HL-60/S4 treated with phorbol 12-myristate 13-acetate at 8.2 ng/mL for 4 days and 3 days (cell line): ENCODE results near the gene CIRBP.

Experiments used
- in situ Hi-C: fragments of 300-500 bp; cut with MboI; formaldehyde crosslinking; loops from 2 replicates; pipeline ENCODE4 v1.15.0; 2022; ENCODE audit warnings: low sequenced_read_pairs

Gene CIRBP

DNA sequence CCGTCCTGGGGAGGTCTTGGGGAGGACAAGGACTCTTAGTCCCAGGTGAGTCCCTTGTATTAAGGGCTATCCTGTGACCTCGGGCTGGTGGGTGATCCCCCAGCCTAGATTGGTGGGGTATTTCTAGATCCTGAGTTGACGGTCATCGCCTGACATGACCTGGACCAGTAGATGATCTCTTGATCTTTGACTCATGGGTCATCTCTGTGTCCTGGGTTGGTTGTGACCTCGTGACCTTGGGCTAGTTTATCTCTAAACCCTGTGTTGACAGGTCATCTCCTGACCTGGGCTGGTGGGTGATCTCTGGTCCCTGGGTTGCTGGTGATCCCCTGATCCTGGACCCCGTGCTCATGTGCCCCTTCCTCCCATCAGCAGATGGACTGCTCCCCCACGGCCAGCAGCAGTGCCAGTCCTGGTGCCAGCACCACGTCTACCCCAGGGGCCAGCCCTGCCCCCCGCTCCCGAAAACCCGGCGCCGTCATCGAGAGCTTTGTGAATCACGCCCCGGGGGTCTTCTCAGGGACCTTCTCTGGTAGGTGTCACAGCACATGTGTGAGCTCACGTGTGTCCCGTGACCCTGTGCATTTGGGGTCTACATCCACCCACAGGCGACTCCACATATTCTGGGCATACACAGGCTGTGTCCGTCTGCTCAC lies 14.5 kb upstream of the CIRBP start:
- in situ Hi-C loops, result no loop called here

- in situ Hi-C loops, result no loop called here
Observed at GRCh38 chr19:1255186-1256161, 13.7 kb upstream of the CIRBP start.

GRCh38 chr19:1256646-1257474 lies 12.3 kb upstream of the CIRBP start:
- in situ Hi-C loops, result no loop called here

DNA sequence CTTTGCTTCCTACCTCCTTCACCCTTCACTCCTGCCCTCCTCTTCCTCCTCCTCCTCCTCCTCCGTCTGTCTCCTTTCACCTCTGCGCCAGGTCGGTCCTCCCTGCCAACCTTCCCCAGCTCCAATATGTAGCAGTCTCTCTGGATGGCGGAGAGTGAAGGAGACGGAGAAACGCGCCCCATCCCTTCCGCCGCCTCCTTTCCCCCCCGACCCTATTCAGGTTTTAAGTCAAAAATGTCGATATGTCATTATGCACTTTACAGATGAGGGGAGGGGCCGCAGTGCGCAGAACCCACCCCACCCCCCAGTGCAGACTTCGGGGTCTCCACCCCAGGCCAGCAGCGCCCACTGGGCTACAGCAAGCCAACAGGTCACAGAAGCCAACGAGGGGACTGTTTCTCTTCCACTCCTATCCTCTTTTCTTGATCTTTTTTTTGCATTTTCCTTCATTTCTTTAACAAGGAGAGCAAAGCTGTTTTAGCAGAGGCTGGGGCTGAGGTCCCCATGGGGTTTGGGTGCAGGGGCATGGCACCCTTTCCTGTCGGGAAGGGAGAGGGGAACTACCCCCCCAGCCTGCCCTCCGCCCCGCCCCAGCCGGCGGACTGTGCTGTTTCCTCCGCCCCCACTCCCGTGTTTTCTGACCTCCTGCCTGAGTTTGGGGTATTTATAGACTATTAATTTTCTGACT lies 11.5 kb upstream of the CIRBP start:
- in situ Hi-C loops, result no loop called here

DNA sequence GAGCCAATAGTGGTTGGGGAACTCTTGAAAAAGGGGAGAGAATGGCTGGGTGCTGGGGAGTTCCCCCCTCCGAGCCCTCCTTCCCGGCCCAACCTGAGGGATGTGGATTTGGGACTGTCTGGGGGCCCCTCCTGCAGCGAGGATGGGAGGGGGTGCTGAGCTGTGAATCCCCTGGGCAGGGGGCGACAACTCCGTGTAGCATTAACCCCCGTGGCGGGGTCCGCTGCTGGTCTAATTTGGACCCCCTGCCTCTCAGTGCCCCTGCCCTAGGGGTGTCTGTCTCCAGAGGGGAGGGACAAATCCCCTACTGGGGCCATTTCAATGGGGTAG lies 11.0 kb upstream of the CIRBP start:
- in situ Hi-C loops, result no loop called here

DNA sequence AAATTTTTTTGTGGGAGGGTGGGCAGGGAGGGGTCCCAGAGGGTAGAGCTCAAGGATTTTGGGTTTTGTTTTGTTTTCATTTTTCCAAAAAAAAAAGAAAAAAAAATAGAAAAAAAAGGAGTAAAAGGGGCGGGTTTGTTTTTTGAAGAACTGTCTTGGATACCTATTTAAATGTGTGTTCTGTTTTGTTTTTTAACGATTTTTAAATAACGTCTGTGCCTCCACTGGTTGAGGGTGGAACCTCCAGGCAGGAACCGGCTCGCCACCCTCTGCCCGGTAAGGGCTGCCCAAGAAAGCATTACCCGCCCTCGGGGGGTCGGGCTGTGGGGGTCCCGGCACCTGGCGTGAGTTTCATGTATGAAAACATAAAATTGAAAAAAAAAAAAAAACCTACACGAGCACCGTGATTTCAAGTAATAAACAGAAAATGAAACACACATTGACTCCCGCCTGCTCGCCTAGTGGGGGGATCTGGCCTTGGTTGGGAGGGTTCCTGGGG lies 10.4 kb upstream of the CIRBP start:
- in situ Hi-C loops, result no loop called here

GRCh38 chr19:1259206-1259875 lies 9.8 kb upstream of the CIRBP start:
- in situ Hi-C loops, result no loop called here

DNA sequence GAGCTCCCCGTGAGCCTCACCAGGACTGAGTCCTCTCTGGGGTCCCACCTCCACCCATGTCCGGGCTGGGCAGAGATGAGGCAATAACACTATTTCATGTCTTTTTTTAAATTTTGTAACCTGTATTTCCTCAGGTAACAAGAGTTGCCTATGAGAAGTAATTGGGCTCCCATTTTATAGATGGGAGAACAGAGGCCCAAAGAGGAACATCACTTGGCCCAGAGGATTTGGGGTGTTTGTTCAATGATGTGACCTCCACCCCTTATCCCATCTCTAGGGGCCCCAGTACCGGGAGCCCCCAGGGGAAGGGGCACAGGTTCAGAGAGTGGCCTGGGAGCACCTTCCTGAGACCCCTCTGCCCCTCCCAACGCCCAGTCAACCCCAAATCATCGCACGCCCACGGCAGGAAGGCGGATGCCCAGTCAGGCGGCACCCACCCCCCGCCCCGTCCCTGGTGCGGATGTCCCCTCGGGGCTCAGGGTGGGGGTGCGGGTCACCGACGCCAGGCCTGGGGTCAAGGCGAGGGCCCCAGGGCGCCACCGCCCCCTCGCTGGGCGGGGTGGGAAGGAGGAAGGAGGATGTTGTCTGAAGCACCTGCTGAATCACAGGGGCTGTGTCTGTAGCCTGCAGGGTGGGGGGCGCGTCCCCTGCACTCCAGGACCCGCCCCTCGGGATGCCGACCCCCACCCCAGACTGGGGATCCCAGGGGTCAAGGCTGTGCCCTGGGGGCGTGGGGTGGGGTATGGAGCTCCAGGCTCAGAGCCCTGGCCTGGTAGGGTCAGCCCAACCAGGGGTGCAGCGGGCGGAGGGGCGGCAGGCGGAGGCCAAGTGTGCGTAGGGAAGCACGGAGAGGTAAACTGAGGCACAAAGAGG lies 9.0 kb upstream of the CIRBP start:
- in situ Hi-C loops, result no loop called here

GRCh38 chr19:1260749-1261537 lies 8.2 kb upstream of the CIRBP start:
- in situ Hi-C loops, result no loop called here

- in situ Hi-C loops, result no loop called here
Observed at GRCh38 chr19:1261538-1261797, 7.7 kb upstream of the CIRBP start.

DNA sequence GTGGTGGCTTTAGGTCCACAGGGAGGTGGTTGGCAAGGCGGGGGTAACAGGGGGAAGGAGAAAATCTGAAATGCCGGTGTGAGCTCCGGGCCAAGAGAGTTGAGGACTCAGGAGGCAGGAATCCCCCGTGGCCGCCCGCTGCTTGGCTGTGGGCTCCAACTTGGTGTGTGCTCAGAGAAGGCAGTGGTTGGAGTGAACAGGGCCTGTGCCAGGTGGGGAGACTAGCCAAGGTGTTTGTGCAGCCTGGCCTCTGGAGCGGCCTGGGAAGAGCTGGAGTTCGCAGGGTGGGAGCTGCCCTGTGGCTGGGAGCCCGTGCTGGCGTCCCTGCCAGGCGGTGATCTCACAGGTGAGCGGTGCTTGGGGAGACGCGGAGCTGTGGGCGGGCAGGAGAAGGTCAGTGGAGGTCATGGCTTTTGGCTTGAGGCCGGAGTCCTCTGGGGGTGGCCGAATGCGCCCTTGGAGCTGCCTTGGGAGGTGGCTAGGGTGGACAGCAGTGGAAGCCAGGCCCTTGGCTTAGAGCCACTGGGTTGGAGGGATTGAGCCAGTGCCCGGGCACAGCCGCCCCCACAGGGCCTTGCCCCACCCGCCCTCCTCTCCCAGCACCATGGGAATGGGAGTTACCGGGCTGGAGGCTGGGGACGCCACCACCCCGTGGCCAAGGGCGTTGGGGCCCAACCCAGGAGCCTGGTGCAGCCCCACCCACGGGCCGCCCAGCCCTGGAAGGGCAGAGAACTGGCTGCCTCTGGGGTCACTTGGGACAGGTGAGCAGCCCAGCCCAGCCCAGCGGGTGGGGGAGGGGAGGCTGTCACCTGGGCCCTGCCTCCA lies 7.1 kb upstream of the CIRBP start:
- in situ Hi-C loops, result no loop called here

DNA sequence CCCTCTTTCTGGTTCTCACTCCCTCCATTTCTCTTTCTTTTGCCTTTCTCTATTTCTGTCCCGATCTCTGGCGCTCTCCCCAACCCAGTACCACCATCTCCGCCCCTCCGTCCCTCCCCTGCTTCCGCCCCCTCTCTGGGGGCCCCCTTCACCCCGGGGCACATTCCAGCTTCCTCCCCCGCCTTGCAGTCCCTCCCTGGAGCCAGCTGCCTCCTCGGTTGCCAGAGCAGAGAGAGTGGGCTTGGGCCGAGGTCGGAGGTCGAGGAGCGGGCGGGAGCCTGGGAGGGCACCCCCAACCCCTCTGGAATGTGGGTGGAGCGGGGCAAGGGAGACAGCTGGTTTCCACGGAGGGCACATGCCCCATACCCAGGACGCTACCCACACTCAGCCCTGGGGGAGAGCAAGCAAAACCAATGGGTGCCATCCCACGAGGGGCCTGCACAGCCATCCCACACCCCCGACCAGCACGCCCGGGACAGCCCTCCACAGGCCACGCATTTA lies 6.5 kb upstream of the CIRBP start:
- in situ Hi-C loops, result no loop called here

- in situ Hi-C loops, result no loop called here
Observed at GRCh38 chr19:1263188-1263587, 5.9 kb upstream of the CIRBP start.

DNA sequence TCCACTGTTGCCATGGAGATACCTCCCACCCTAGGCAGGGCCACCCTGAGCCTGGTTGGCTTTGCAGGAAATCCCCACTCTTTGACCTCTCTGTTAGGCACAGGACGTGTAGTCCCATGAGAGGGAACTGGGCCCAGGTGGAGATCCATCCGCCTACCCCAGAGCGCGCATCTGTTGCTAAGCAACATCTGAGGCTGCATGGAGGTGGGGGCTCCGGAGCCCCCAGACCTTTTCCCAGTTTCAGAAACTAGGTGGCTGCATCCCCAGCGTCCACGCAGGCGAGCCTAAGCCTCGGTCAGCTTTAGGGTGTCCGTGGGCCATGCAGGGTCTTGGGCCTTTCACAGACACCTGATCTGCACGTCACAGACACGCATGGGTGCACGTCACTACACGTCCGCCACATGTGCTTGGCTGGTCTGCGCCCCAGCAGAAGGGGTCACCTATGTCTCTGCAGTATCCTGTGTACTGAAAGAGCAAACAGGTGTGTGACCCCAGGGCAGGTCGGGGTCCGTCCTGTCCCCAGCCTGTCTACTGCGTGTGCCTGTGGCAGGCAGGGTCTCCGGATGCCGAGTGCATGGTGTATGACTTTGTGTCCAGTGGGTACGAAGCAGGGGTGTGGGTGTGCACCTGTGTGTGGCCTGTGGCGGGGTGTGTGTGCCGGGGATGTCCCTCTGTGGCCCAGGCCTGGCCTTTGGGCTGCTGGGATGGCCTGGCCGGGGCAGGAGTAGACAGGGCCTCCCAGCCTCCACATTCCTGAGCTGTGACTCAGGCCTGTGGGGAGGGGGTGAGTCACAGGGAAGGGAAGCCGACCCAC lies 4.1 kb upstream of the CIRBP start:
- in situ Hi-C loops, result no loop called here

DNA sequence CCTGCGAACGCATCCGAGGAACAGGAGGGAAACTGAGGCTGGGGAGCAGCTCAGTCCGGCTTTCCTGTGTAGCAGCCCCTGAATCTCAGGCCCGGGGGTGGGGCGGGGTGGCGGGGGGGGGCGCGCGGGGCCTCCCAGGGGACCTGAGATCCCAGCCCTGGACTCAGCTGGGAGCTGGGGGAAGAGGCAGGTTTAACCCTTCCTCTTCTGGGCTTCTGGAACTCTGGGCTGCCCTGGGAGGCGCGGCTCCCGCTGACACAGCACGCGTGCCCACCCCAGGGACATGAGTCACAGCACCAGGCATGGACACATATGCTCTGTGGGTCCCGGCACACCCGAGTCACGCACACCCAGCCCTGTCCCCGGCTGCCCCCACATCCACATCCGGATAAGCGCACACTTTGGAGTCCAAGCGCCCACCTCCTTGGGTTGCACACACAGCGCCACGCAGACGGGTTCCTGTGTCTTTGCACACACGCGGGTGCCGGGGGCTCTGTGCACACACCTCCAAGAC lies 3.5 kb upstream of the CIRBP start:
- in situ Hi-C loops, result no loop called here

DNA sequence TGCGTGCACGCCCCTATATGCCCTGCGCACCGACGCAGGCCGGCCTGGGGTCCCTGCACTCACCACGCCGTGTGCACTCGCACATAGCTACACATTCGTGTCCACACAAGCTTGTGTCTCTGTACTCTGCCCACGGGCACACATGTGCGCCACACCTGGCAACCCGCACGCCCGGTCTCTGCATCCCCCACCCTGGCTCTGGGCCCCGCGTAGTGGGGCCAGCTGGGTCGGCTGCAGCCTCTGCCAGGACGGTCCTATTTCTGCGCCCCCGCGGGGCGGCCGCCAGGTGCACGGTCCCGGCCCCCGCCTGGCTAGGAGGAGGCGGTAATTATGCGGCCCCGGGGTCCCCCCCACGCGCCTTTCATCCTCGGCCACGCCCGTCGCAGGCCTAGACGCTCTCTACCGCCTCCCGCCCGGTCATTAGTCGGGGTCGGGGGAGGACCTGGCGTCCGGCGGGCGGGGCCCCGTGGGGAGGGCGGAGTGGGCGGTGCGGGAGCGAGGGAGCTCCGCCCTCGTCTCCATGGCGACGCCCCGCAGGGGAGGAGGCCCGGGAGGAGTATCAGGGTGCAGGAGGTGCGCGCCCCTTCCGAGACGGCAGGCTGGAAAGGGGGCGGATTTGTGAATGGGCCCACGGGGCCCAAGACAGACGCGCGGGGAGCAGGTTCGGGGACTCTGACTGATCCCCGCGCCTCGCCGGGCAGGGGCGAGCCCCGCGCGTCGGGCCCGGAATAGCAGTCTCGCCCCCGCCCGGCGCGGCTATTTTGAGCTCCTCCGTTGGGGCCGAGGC lies 2.8 kb upstream of the CIRBP start:
- in situ Hi-C loops, result no loop called here
